Head of caudate nucleus (tissue), 42 donors: ENCODE measurements around the gene ALX4.
A peak's percentile ranks its signal among the peaks of the same experiment; 100 is the strongest.

Experiments
- DNase-seq, 42 donors: peaks; one replicate each; pipeline versions ENCODE4 v3.0.0 to v3.0.0-alpha.2; 2020 to 2021; ENCODE audit warnings: mixed read lengths in 7 of 42
- intact Hi-C: fragments of 100-400 bp; cut with DNase I; formaldehyde crosslinking; loops from one replicate; pipeline ENCODE4 v1.15.0; 2022

Gene ALX4

DNA sequence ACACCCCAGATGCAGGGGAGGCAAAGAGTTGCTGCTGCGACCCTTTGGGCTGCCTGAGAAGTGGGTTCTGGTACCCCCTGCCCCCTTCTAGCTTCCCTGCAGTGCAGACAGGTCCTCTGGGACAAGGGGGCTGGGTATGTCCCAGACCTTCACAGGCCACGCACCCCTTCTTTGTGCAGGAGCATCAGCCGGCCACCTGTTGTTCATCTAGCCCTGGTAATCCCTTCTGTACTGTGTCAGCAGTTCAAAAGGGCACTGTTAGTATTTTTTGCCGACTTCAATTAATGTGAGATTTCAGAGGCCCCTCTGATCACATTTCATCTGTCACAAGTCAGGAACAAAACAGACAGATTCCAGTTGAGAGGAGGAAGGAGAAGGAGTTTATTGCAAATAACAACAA lies 49.9 kb downstream of the ALX4 start:
- intact Hi-C loops, result no loop called here
- DNase-seq, result peak in 1 of 42 donors; percentile 15

DNA sequence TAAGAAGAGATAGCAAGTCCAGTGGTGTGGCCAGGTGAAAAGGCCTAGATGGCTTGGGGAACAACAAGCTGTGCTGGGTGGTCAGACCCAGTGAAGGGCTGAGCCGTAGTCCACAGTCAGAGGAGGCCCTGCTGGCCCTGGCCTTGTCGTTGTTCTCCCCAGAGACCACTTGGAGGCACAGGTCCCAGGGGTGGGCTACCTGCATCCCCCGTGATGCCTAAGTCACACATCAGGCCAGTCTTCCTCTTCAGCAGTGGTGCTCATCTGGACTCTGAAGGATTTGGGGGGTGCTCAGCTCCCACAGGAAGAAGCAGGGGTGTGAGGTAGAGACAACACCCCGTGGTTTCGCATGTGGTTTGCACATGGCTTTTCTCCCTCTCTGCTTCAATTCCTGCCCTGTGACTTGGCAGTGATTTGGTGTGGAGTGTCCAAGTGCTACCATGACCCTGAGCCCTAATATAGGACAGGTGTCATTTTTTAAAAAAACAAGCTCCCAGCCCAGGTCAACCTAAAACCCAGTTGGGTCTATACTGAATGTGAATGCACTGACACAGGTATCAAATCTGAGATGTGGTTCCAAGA lies 51.0 kb downstream of the ALX4 start:
- intact Hi-C loops, result no loop called here
- peak in 1 of 42 donors; percentile 14 for DNase-seq

DNA sequence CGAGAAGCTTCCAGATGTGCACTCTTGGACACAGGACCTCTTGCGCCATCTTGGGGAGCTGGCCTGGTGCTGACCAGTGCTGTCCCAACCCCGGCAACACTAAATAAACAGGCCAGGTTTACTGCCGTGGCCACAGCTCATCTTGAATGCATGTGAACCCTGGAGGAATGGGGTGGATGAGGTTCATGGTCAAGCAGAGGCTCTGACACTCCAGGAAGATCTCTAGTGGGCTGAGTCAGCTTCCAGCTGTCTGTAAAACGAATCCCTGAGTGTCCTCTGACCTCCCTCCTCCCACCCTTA lies 51.8 kb downstream of the ALX4 start:
- peak in 1 of 42 donors; percentile 3 for DNase-seq
- intact Hi-C loops, result no loop called here

DNA sequence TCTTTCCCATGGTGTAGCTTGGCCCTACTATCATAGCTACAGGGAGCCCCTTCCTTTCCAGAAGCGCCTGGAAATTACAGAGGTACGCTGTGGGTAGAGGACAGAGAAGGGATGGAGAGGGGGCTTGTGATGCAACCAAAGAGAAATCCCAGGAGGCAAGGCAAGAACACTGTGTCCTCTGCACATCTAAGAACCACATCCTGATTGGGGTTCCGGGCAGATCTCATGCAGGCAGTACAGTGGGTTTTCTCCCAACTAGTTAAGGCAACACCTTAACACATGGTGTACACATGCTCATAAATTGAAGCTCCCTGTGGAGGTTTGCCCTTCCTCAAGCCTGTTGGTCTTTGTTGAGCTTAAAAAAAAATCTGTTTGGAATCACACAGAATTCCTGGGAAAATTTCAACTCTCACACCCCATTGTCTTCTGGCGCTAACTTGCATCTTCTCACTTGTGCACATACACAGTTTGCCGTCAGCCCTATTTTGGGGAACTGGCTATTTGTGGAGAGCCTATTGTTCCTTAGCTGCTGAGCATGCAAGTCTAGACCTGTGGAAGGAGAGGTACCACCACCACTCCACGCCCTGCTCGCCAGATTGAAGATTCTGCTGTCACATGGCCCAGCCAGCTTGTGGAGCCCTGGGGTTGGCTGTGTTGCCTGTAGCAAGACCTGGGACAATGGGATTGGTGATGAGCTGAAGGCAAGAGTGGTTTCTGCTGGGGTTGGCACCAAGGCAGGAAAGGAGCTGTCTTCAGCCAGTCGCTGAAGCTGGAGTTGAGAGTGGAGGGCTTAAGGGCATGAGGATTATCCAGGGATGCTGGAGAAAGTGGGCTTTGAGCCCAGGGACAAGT lies 52.4 kb downstream of the ALX4 start:
- intact Hi-C loops, result no loop called here
- DNase-seq, result peak in 2 of 42 donors; percentile 19 to 30

DNA sequence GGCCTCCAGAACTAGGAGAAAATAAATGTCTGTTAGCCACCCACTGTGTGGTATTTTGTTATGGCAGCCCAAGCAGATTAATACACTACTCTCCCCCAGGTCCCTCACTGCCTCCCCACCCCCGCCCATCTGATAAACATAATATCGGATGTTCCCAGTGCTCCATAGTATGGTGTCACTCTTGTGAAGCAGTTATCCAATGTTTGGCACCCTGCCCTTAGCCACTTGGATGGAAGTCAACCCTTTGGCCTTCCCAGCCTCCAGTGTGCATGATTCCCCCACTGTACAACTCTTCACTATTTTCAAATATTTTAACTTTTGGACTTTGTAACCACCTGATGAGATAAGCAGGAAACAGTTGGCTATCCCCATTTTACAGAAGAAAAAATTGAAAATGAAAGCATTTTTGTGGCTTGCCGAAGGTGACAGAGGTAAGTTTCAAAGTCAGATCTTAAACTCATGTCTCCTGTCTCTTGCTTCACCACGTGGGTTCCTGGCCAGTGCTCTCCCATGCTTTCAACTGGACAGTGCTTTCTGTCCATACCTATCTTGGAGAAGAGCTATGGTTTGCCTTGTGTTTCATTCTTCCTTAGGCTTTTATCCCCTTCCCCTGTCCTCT lies 53.2 kb downstream of the ALX4 start:
- intact Hi-C loops, result no loop called here
- peak in 1 of 42 donors; percentile 42 for DNase-seq

DNA sequence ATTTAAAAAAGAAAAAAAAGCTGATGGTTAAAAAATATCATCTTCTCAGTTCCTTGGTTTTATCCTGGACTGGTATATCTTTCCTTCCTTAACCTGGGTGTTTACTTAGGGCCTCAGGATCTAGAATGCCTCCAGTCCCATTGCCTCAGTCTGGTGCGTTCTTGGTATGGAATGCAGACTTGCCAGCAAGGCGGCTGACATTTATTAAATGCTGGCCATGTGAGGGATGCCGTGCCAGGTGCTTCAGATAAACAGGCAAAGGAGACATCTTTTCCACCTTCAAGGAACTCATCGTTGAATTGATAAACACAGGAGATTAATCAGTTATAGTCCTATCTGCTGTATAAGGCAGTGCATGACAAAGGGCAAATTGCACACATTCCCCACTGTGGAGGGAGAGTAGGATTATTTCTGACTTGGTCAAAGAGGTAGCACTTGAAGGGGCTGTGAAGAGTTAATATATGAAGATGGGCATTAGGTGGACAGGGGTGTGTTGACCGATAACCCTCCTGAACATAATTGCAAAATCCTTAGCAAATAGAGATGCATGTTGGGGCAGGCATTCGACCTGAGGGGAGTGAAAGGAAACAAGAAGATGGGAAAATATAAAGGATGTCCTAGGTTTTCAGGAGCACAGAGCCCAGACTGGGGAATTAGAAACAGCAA lies 54.4 kb downstream of the ALX4 start:
- DNase-seq, result peak in 1 of 42 donors; percentile 17
- intact Hi-C loops, result no loop called here

DNA sequence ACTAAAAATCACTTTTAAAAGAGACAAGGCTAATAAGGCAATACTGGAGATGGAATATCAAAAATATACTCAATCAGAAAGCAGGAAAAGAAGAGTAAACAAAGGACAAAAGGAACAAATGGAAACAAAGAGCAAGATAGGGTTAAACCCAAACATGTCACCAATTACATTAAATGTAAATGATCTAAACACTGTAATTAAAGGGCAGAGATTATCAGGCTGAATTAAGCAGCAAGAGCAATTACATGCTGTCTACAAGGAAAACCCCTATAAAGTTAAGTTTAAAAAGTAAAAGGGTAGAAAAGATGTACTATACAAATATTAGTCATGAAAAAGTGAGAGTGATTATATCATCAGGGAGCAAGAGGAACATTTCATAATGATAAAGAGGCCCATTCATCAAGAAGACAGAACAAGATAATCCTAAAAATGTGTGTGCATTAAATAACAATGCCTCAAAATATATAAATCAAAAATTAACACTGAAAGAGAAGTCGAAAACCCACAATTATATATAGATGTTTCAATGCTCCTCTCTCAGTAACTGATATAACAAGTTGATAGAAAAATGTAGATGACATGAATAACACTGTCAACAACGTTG lies 56.8 kb downstream of the ALX4 start:
- intact Hi-C loops, result no loop called here
- DNase-seq, result no peak

DNA sequence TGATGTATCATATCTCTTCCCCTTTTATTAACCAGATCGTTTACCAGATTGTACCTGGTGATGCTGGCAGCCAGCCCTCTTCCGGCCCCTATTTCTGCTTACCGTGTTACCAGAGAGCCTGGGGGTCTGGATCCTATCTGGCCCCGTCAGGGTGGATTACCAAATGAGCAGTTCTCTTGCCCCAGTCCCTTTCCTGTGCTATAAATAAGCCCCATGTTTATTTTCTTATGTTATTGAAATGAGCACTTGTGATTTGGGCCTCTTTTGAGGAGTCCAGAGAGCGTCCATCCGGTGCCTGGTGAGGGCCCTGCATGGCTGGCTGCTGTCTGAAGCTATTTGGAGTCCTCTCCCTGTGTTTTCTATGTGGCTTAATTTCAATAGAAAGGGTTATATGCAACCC lies 59.5 kb downstream of the ALX4 start:
- DNase-seq, result no peak
- intact Hi-C loops, result no loop called here

DNA sequence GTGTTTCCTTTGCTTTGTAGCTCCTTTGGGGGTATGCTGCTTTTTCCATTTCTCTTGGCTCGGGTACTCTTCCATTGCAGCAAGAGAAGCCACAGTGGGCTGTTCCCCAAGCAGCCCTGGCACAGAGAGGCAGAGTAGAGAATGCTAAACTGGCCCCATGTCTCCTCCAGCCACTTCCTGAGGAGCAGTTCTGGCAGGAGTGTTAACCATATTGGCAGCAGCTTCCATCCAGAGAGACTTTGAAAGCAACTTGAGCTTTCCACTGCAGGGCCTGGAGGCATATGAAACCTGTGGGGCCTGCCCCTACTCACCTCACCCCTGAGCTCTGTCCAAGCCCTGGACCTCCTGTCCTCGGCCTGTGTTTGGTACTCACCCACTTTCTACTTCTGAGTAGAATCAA lies 61.8 kb downstream of the ALX4 start:
- intact Hi-C loops, result no loop called here
- no peak for DNase-seq

DNA sequence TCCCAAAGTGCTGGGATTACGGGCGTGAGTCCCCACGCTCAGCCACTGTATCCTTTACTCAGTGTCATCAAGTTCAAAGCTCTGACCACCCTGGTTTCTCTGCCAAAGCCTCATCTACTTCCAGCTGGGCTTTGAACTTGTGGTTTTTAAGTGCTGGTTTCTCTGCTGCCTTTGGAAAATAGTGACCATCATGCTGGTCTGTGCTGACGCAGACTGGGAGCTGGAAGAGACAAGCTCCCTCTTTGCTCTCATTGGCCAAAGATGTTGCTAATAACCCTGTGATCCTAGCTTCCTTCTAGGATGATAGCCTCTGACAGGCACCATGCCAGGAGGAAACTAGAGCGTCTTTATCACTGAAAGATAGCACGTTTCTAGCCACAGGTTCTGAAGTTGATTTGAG lies 62.4 kb downstream of the ALX4 start:
- DNase-seq, result no peak
- intact Hi-C loops, result no loop called here

DNA sequence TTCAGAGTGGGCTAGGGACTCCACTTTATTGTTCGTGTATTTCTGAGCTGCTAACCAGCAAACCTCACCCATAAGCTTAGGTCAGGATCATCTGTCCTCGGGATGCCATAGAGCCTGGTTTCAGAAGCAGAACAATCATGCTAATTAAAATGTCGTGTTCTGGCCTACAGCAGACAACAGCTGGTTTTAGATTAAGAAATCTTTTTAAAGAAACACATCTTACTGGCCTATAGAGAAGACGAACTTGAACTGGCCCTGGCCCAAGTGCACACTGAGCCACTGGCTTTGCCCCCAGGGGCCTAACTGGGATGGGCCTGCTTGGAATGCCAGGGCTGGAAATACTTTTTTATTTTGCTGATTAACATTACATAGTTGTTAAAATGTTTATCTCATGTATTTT lies 63.2 kb downstream of the ALX4 start:
- intact Hi-C loops, result no loop called here
- DNase-seq, result no peak

DNA sequence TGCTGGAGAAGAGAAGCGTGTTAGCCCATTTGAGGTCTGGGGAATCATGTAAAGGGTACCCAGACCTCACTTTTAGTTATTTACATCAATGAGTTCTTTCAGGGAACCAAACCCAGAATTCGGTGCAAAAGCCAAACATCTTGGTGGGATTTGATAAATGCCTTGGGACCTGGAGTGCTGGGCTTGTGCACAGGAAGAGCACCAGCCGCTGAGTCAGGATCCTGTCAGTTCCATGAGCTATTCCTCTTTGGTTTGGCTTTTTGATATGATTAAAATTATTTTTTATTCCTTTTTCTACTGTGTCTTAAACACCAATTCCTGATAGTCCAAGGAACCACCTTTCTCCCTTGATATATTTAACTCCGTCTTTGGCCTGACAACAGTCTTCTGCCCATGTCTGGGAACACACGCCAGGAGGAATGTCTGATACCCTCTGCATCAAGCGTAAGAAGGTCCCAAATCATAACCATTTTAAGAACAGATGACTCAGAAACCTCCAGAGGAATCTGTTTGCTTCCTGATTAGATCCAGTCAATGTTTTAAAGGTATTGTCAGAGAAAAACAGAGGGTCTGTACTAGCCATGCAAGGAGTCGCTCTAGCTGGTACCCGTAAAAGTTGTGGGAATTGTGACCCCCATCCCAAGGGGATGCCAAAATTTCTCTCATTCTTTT lies 65.2 kb downstream of the ALX4 start:
- intact Hi-C loops, result no loop called here
- no peak for DNase-seq

DNA sequence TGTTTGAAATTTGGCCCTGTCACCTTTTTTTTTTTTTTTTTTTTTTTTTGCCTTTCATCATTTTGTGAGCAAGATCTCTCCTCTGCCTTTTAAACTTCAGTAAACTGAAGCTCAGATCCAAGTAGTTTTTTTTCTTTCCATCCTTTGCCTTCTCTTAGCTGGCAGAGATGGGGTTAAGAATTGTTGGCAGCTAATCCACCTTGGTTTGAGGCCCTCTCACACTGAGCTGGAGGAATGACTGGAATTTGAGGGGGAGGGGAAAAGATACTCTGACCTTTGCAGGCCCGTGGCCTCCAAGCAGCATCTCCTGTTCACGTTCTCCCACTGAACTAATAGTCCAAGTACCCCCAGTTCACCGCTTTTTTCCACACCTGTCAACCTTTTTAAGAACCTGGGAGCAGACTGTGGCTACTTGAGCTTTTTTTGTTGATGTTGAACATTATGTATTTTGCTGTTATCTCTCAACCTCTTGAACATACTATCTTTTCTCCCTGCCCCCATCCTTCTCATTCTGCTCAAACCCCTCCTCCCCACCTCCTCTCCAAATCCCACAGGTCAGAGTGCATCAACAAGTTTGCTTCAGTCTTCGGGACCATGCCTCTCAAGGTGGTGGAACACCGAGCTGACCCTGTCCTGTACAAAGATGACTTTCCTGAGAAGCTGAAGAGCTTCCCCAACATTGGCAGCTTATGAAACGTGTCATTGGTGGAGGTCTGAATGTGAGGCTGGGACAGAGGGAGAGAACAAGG lies 66.2 kb downstream of the ALX4 start:
- no peak for DNase-seq
- intact Hi-C loops, result no loop called here

DNA sequence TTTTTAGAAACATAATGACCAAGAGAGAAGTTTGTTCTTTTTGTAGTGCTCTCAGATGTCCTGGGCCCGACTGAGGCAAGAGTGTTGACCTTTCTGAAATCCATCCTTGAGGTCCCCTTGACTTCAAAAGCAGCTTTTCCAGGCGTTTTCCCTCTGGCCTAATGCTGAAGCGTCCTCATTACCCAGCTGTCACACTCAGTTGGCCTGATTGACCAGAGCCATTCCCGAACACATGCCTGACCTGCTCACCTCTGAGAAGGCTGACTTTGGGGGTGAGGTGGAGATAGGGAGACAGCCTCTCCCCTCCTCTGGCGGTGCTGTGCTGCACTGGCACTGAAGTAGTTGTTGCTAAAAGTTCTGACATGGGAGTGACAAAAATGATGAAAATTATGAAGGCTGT lies 66.9 kb downstream of the ALX4 start:
- DNase-seq, result no peak
- intact Hi-C loops, result no loop called here

DNA sequence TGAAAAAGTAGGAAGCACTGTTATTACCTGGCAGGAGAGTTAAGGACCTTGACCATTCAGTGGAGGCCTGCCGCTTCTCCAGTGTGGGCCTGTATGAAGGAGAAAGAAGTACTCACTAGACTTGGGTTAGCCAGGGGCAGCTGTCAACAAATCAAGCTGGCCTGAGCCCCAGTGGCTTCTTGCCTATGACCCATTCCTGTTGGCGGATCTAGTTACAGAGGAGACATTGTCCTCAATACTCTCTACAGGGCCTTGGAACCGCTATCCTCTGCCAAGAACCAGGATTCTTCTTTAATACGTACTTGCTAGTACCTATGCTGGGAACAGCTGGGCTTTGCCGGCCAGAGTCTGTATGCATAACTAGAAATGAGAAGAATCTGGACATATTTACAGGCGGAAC lies 68.1 kb downstream of the ALX4 start:
- intact Hi-C loops, result no loop called here
- DNase-seq, result peak in 22 of 42 donors; percentile 9 to 64 (median 36)

DNA sequence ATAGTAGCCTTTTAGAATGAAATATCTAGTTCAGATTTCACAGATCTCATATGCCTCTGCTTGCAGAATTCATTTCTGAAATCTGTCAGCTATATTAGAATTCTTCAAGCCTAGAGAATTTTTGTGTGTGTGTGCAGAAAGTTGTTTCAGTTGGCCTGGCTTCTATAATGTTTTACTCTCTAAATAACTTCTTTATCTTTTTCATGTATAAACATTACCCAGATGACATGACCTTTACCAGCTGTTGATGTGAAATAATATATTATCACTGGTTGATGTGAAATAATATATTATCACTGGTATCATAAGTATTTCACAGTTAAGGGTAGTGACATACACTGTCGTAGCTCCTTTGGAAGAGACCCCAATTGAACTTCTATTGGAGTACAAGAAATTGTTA lies 72.8 kb downstream of the ALX4 start:
- no peak for DNase-seq
- intact Hi-C loops, result no loop called here

DNA sequence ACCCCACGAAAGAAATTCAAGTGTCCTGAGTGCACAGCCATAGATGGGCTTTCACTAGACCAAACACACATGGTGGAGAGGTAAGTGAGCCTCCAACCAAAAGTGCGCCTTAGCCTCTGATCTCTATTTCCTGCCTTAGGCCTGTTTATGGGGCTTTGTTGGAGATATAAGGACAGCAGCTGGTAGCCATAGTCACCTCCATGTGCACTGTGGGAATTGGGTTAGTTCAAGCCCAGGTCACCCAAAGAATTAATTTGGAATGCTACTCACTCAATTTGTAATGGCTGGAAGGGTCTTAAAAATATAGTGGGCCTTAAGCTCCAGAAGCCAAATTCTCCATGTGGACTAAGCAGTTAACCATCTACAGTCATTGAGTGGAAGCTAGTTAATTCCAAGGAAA lies 73.6 kb downstream of the ALX4 start:
- DNase-seq, result no peak
- intact Hi-C loops, result no loop called here

DNA sequence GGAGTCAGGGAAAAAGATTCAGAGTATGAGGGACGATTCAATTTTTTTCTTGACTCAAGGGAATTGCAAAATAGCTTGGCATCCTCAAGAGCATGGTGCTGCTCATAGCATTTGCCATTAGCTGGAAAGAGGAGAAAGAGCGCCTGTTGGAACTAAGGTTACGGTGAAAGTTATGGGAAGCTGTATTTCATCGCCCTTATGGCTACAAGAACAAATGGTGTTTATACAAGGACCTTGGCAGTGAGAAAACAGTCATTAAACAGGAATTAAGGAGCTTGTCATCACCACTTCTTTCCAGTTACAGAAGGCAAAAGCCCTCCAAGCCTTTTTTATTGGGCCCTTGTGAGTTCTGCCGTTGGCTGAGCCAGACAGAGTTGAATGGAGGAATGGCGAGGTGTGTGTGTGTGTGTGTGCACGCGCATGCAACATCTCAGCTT lies 74.2 kb downstream of the ALX4 start:
- DNase-seq, result no peak
- intact Hi-C loops, result no loop called here

DNA sequence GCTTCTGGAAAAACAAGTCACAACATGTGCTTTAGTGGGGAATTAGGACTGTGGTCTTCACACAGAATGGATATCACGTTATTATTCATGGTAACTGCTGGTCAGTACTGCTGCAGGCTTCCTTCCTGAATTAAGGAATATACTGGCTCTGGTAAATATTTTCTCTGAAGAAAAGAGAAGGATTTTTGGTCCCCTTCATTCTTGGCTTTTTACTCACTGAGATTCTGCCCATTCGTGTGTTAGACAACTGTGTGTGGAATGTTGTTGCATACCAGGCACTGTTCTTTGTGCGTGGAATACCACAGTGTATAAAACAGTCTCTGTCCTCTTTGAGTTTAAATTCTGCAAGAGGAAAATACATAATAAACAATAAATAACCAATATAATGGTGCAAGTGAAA lies 80.3 kb downstream of the ALX4 start:
- intact Hi-C loops, result no loop called here
- no peak for DNase-seq
